Skeletal muscle satellite cell (primary cell): Measurements from ENCODE around the gene MBD4.
"Not testable (repeated sequence)": the region's sequence is repeated elsewhere in the genome, so short reads cannot be mapped to it uniquely, and the experiment has no call there.

Experiments
- H3K27me3 ChIP-seq: 2 replicates; pipeline ENCODE4 v1.7.0; 2013; ENCODE audit warnings: low read length; ENCODE audit not compliant: control insufficient read depth, insufficient read depth
- H3K36me3 ChIP-seq: 2 replicates; pipeline ENCODE4 v1.7.0; 2013; ENCODE audit warnings: mild to moderate bottlenecking, control low read depth, low read length; ENCODE audit not compliant: insufficient read depth
- H3K4me1 ChIP-seq: 2 replicates; pipeline ENCODE4 v1.7.0; 2013; ENCODE audit warnings: low read length; ENCODE audit not compliant: control insufficient read depth, insufficient read depth
- H3K4me2 ChIP-seq: 2 replicates; pipeline ENCODE4 v1.7.0; 2013; ENCODE audit warnings: mild to moderate bottlenecking, low read length
- H3K4me3 ChIP-seq: 2 replicates; pipeline ENCODE4 v1.7.0; 2013; ENCODE audit warnings: low read length
- H3K9ac ChIP-seq: 2 replicates; pipeline ENCODE4 v1.7.0; 2013; ENCODE audit warnings: mild to moderate bottlenecking, low read depth, low read length, moderate library complexity
- H3K9me3 ChIP-seq: replicated peaks from 2 replicates; pipeline ENCODE4 v1.7.0; 2013; ENCODE audit warnings: mild to moderate bottlenecking, control low read depth, low read length

MBD4 gene

GRCh38 chr3:129417326-129417725 is 22.4 kb downstream of the MBD4 start:
- no peaks in the 10 kb centered on the region for H3K9me3 ChIP-seq
- H3K4me3 ChIP-seq: no peak overlapping the region
- H3K4me1 ChIP-seq: peaks cover 7% of the 10 kb centered on the region
- peaks cover 17% of the 10 kb centered on the region for H3K27me3 ChIP-seq
- H3K4me2 ChIP-seq: no peak overlapping the region
- no peaks in the 10 kb centered on the region for H3K36me3 ChIP-seq
- no peak overlapping the region for H3K9ac ChIP-seq

DNA sequence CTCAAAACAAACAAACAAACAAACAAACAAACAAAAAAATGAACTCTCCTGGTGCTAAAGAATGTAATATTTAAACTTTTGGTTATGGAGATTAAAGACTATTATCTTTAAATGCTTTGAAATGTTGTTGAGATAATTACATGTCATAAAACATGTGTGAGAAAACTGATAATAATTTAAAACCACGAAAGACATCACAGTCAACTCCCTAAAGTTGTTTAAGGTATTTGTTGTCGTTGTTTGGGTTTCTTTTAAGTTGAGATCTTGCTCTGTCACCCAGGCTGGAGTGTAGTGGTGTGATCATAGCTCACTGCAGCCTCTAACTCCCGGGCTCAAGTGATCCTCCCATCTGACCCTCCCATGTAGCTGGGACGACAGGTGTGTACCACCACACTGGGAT is 23.3 kb downstream of the MBD4 start:
- H3K36me3 ChIP-seq: no peaks in the 10 kb centered on the region
- H3K9ac ChIP-seq: no peak overlapping the region
- H3K9me3 ChIP-seq: no peaks in the 10 kb centered on the region
- H3K4me2 ChIP-seq: no peak overlapping the region
- no peak overlapping the region for H3K4me3 ChIP-seq
- H3K27me3 ChIP-seq: peaks cover 19% of the 10 kb centered on the region
- H3K4me1 ChIP-seq: peaks cover 7% of the 10 kb centered on the region

GRCh38 chr3:129415830-129416229 is 23.9 kb downstream of the MBD4 start:
- H3K36me3 ChIP-seq: no peaks in the 10 kb centered on the region
- H3K4me2 ChIP-seq: no peak overlapping the region
- no peaks in the 10 kb centered on the region for H3K9me3 ChIP-seq
- H3K4me1 ChIP-seq: peaks cover 7% of the 10 kb centered on the region
- no peak overlapping the region for H3K9ac ChIP-seq
- peaks cover 19% of the 10 kb centered on the region for H3K27me3 ChIP-seq
- H3K4me3 ChIP-seq: no peak overlapping the region

DNA sequence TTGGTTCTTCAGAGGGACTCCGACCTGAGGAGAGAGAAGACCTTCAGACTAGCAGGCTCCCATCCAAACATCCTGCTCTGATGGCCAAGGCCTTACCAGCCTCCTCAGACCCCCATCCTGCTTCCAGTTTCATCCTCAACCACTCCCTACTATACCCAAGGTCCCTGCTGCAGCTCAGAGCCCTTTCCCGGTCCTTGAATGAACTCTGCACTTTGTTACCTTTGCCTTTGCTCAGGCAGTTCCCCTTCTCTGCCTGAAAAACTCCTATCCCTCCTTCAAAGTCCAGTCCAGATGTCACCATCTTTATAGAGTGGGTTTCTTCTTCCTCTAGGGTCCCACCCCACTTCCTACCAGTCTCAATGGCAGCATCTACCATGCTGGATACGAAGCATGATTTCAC is 24.4 kb downstream of the MBD4 start:
- peaks cover 19% of the 10 kb centered on the region for H3K27me3 ChIP-seq
- H3K4me2 ChIP-seq: no peak overlapping the region
- H3K9me3 ChIP-seq: no peaks in the 10 kb centered on the region
- no peak overlapping the region for H3K4me3 ChIP-seq
- H3K36me3 ChIP-seq: no peaks in the 10 kb centered on the region
- peaks cover 7% of the 10 kb centered on the region for H3K4me1 ChIP-seq
- no peak overlapping the region for H3K9ac ChIP-seq

DNA sequence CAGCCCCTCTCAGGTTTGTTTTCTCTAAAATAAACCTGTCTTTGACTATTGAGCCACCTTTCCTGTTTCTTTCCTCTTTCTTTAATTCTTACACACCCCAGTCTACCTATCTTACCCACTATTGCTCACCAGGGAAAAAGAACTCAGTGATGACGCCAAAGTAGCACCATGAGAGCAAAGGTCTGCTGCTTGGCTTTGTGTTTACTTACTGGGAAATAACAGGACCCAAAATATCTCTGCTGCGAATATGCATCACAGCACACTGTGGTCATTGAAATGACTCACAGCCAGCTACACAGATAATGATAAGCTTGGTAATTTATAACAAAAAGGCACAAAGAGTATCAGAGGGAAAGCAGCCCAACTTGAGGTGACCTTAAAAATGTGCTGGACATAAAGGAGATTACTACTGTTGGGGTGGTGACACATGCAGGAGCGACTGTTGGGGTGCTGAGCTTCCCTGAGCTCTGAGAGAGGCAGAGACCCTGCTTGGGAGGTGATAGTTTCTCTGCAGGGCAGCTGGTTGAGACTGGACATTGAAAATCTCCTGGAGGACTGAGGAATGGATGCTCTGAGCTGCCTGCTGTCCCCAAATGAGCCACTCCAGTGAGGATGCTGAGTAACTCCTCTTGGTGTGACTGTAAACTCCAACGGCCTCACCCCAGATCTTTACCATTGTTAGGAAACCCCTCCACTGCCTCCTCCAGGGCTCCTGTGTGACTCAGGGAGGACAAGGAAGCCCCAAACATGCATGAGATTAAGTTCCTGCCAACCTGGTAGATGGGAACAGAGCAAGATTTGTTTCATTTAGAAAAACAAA is 25.9 kb downstream of the MBD4 start:
- peaks cover 19% of the 10 kb centered on the region for H3K27me3 ChIP-seq
- H3K4me3 ChIP-seq: no peak overlapping the region
- H3K36me3 ChIP-seq: no peaks in the 10 kb centered on the region
- no peak overlapping the region for H3K9ac ChIP-seq
- H3K9me3 ChIP-seq: no peaks in the 10 kb centered on the region
- no peak overlapping the region for H3K4me2 ChIP-seq
- H3K4me1 ChIP-seq: peaks cover 7% of the 10 kb centered on the region

- H3K9me3 ChIP-seq, H3K9ac ChIP-seq, H3K4me1 ChIP-seq: not testable (repeated sequence)
These were observed 26.5 kb downstream of the MBD4 start for GRCh38 chr3:129413238-129413637.

GRCh38 chr3:129412542-129413198 is 27.1 kb downstream of the MBD4 start:
- no peak overlapping the region for H3K9ac ChIP-seq
- H3K27me3 ChIP-seq: peaks cover 29% of the 10 kb centered on the region
- H3K9me3 ChIP-seq: no peaks in the 10 kb centered on the region
- H3K4me2 ChIP-seq: no peak overlapping the region
- no peaks in the 10 kb centered on the region for H3K36me3 ChIP-seq
- H3K4me3 ChIP-seq: no peak overlapping the region
- H3K4me1 ChIP-seq: peaks cover 7% of the 10 kb centered on the region

More at GRCh38 chr3:129413238-129413637, 26.5 kb downstream of the MBD4 start:
- H3K36me3 ChIP-seq, H3K4me3 ChIP-seq, H3K4me2 ChIP-seq: not testable (repeated sequence)
- H3K27me3 ChIP-seq: peaks cover 24% of the 10 kb centered on the region

- Histone ChIP-seq H3K4me1 (peaks cover 7% of the 10 kb centered on the region), H3K4me2 (no peak overlapping the region), H3K4me3 (no peak overlapping the region), H3K27me3 (peaks cover 32% of the 10 kb centered on the region), H3K9ac (no peak overlapping the region), H3K9me3 (no peaks in the 10 kb centered on the region), H3K36me3 (no peaks in the 10 kb centered on the region)
These were observed 28.8 kb downstream of the MBD4 start for GRCh38 chr3:129410971-129411370.

DNA sequence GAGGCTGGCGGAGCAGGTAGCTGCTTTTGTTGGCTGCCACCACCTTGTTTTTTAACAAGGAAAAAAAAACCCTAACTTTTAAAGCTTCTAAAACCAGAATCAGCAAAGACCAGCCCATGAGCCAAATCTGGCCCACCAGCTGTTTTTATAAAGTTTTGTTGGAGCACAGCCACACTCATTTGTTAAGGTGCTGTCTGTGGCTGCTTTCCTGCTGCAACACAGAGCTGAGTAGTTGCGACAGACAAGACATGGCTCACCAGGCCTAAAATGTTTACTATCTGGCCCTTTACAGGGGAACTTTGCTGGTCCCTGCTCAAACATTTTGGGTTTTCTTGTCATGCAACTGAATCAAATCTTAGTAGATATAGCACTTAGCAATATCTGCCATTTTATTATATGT is 30.2 kb downstream of the MBD4 start:
- Histone ChIP-seq H3K4me3 (no peak overlapping the region), H3K9me3 (no peaks in the 10 kb centered on the region), H3K36me3 (no peaks in the 10 kb centered on the region), H3K4me1 (peaks cover 7% of the 10 kb centered on the region), H3K27me3 (peaks cover 25% of the 10 kb centered on the region), H3K4me2 (no peak overlapping the region), H3K9ac (no peak overlapping the region)

DNA sequence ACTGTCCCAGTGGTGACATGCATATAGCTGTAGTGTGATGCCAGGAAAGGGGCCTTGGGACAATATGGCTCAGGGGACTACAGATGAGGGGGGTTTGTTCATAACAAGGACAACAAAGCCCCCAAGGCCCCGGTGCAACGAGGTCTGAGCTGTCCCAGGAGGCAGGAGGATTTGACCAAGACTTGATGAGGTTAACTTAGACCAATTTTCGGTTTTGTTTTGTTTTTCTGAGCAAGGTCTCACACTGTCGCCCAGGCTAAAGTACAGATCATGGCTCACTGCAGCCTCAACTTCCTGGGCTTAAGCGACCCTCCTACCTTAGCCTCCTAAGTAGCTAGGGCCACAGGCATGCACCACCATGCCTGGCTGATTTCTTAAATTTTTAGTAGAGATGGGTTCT is 35.1 kb downstream of the MBD4 start:
- Histone ChIP-seq H3K27me3 (peaks cover 16% of the 10 kb centered on the region), H3K36me3 (no peaks in the 10 kb centered on the region), H3K9me3 (no peaks in the 10 kb centered on the region), H3K4me2 (no peak overlapping the region), H3K9ac (no peak overlapping the region), H3K4me1 (peaks cover 2% of the 10 kb centered on the region), H3K4me3 (no peak overlapping the region)

GRCh38 chr3:129404130-129404529 is 35.6 kb downstream of the MBD4 start:
- no peaks in the 10 kb centered on the region for H3K36me3 ChIP-seq
- no peak overlapping the region for H3K9ac ChIP-seq
- peaks cover 3% of the 10 kb centered on the region for H3K4me1 ChIP-seq
- H3K4me2 ChIP-seq: no peak overlapping the region
- H3K27me3 ChIP-seq: peaks cover 16% of the 10 kb centered on the region
- H3K4me3 ChIP-seq: no peak overlapping the region
- no peaks in the 10 kb centered on the region for H3K9me3 ChIP-seq

DNA sequence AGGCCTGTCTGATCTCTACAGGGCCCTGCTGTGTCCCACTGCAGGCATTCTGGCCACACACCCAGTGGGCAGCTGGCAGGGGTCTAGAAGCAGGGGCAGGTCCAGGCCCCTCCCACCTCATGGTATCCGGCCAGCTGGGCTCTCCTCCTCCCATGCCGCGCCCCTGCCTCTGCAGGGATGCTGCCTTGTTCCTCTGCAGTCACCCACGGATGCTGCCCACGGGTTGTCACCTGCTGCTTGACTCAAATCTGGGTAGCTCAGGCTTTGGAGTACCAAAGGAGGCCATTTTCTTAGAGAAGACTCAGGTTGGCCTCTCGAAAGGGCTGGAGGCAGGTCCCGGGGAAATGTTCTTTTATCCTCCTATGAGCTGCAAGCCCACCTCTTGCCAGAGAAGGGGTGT is 36.3 kb downstream of the MBD4 start:
- Histone ChIP-seq H3K27me3 (peaks cover 13% of the 10 kb centered on the region), H3K9ac (no peak overlapping the region), H3K9me3 (no peaks in the 10 kb centered on the region), H3K4me3 (no peak overlapping the region), H3K4me2 (no peak overlapping the region), H3K4me1 (peaks cover 3% of the 10 kb centered on the region), H3K36me3 (no peaks in the 10 kb centered on the region)
